Measurements from ENCODE around the gene RBM3.
"Not testable (repeated sequence)": the region's sequence is repeated elsewhere in the genome, so short reads cannot be mapped to it uniquely, and the experiment has no call there.

RBM3 gene

GRCh38 chrX:48574270-48575266 is at the start of gene RBM3:
Gene RBM3 (plus strand): TSS chrX:48574484. CDS start chrX:48575181, 697 bp downstream.
- DNase-seq (ENCODE audit: low read depth): peak; percentile 86

- not testable (repeated sequence) for DNase-seq (ENCODE audit: low read depth)
These were observed 48.4 kb upstream of the RBM3 start for GRCh38 chrX:48525853-48526252.

GRCh38 chrX:48530736-48531135 is 43.5 kb upstream of the RBM3 start:
- DNase-seq (ENCODE audit: low read depth): no peak

- DNase-seq (ENCODE audit: low read depth): no peak
These were observed 42.8 kb upstream of the RBM3 start for GRCh38 chrX:48531358-48531959.

GRCh38 chrX:48532161-48532560 is 42.1 kb upstream of the RBM3 start:
- DNase-seq (ENCODE audit: low read depth): no peak

- DNase-seq (ENCODE audit: low read depth): no peak
These were observed 41.1 kb upstream of the RBM3 start for GRCh38 chrX:48533165-48533564.

GRCh38 chrX:48538641-48539344 is 35.5 kb upstream of the RBM3 start:
- no peak for DNase-seq (ENCODE audit: low read depth)

GRCh38 chrX:48539345-48540027 is 34.8 kb upstream of the RBM3 start, which contains the start of gene TBC1D25:
Gene TBC1D25 (plus strand): TSS chrX:48539714. CDS start chrX:48539798, 84 bp downstream.
- peak; percentile 92 for DNase-seq (ENCODE audit: low read depth)

GRCh38 chrX:48540028-48540375 is 34.3 kb upstream of the RBM3 start:
- DNase-seq (ENCODE audit: low read depth): peak; percentile 41

- no peak for DNase-seq (ENCODE audit: low read depth)
These were observed 33.8 kb upstream of the RBM3 start for GRCh38 chrX:48540480-48540879.

- DNase-seq (ENCODE audit: low read depth): no peak
These were observed 33.0 kb upstream of the RBM3 start for GRCh38 chrX:48541140-48541814.

GRCh38 chrX:48548871-48549270 is 25.4 kb upstream of the RBM3 start:
- no peak for DNase-seq (ENCODE audit: low read depth)

- DNase-seq (ENCODE audit: low read depth): not testable (repeated sequence)
These were observed 18.5 kb upstream of the RBM3 start for GRCh38 chrX:48555731-48556325.

- DNase-seq (ENCODE audit: low read depth): no peak
These were observed 16.0 kb upstream of the RBM3 start for GRCh38 chrX:48558271-48558670.

GRCh38 chrX:48559636-48560035 is 14.6 kb upstream of the RBM3 start:
- DNase-seq (ENCODE audit: low read depth): no peak

GRCh38 chrX:48560056-48560455 is 14.2 kb upstream of the RBM3 start:
- DNase-seq (ENCODE audit: low read depth): no peak

GRCh38 chrX:48560681-48561080 is 13.6 kb upstream of the RBM3 start:
- DNase-seq (ENCODE audit: low read depth): no peak

- no peak for DNase-seq (ENCODE audit: low read depth)
These were observed 4.3 kb upstream of the RBM3 start for GRCh38 chrX:48569958-48570357.

GRCh38 chrX:48573690-48574269 is 504 bp upstream of the RBM3 start:
- no peak for DNase-seq (ENCODE audit: low read depth)

GRCh38 chrX:48575642-48576041 is 1.4 kb downstream of the RBM3 start:
- DNase-seq (ENCODE audit: low read depth): no peak

- DNase-seq (ENCODE audit: low read depth): no peak
These were observed 1.8 kb downstream of the RBM3 start for GRCh38 chrX:48576108-48576507.

All from activated T-cell treated with anti-CD3 and anti-CD28 coated beads for 48 hours (primary cell).